HG03108 (cell line): Measurements from ENCODE around the gene TEX101.
"Not testable (repeated sequence)": the region's sequence is repeated elsewhere in the genome, so short reads cannot be mapped to it uniquely, and the experiment has no call there.

ENCODE experiments used
- ATAC-seq: cut with Tn5 transposase; IDR thresholded peaks from one replicate; pipeline ENCODE4 v1.9.1; 2021; ENCODE audit warnings: moderate library complexity; ENCODE audit not compliant: unreplicated experiment

TEX101 gene

DNA sequence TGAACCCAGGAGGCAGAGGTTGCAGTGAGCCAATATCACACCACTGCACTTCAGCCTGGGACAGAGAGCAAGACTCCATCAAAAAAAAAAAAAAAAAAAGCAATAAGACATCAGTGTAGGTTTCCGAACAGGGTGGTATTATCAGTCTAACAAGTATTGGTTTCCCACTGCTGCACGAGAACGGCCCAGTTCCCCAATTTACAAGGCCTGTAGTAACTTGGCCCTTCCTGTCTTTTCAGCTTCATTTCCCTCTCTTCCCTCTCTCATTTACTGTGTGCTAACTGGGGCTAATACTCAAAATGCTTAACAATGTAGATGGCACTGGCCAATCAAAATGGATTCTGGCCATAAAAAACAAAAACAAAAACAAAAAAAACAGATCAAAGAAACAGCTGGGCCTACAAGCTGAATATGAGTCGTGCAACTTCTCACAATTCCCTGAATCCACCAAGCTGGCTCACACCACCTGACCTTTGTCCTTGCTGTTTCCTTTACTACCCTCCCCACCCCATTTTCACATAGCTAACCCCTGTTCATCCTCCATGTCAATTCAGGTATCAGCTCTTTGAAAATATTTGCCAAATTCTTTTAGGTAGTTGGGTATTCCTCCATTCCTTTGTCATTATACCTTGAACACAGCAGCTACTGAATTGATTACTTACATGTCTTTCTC is 2.4 kb downstream of the TEX101 start:
- no peak for ATAC-seq

DNA sequence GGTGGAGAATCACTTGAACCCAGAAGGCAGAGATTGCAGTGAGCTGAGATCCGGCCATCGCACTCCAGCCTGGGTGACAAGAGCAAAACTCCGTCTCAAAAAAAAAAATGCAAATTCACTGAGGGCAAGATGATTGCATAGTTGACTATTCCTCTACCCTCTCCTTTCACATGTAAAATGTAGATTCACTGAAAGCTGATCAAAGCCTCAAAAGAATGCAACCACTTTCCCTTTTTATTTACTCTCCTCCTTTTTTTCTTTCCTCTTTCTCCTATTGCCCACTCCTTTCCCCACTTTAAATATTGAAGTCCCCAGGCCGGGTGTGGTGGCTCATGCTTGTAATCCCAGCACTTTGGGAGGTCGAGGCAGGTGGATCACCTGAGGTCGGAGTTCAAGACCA is 6.3 kb downstream of the TEX101 start:
- ATAC-seq = no peak

DNA sequence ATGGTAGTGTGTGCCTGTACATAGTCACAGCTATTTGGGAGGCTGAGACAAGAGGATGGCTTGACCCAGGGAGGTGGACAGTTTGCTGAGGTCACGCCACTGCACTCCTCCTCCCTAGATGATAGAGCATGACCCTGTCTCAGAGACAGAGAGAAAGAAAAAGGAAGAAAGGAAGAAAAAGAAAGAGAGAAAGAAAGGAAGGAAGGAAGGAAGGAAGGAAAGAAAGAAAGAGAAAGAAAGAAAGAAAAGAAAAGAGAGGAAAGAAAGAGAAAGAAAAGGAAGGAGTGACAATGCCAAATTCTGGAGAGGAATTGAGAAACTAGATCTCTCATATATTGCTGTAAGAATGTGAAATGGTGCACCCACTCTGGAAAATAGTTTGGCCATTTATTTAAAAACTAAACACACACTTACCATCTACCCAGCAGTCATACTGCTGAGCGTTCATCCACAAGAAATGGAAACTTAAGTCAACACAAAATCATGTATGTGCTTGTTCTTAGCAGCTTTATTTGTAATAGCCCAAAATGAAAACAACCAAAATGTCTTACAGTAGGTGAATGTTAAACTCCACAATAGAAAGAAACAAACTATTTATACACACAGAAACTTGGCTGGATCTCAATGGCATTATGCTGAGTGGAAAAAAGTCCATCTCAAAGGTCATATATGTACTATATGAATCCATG is 7.5 kb downstream of the TEX101 start:
- no peak for ATAC-seq

DNA sequence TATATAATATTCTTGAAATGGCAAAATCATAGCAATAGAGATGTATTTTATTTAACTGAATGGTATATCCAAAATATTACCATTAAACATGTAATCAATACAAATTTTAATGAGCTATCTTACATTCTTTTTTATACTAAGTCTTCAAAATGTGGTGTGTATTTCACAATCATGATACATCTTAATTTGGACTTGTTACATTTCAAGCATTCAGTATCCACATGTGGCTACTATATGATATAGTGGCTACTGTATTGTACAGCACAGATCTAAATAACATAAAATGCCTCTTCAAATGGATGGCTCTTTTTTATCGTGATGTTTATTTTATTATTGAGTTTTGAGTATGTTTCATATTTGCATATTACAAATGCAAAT is 8.0 kb downstream of the TEX101 start:
- ATAC-seq = no peak

DNA sequence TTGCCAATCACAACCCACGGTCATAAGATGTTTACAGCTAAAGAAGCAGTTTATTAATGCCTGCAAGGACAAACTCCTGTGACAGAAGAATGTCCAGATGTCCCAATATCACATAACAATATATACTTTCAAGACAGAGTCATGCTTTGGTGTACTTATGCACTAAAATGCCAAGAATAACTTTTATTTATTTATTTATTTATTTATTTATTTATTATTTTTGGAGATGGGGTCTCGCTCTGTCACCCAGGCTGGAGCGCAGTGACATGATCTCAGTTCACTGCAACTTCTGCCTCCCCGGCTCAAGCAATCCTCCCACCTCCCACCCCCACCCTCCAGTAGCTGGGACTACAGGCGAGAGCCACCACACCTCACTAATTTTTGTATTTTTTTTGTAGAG is 9.1 kb downstream of the TEX101 start:
- ATAC-seq = no peak

DNA sequence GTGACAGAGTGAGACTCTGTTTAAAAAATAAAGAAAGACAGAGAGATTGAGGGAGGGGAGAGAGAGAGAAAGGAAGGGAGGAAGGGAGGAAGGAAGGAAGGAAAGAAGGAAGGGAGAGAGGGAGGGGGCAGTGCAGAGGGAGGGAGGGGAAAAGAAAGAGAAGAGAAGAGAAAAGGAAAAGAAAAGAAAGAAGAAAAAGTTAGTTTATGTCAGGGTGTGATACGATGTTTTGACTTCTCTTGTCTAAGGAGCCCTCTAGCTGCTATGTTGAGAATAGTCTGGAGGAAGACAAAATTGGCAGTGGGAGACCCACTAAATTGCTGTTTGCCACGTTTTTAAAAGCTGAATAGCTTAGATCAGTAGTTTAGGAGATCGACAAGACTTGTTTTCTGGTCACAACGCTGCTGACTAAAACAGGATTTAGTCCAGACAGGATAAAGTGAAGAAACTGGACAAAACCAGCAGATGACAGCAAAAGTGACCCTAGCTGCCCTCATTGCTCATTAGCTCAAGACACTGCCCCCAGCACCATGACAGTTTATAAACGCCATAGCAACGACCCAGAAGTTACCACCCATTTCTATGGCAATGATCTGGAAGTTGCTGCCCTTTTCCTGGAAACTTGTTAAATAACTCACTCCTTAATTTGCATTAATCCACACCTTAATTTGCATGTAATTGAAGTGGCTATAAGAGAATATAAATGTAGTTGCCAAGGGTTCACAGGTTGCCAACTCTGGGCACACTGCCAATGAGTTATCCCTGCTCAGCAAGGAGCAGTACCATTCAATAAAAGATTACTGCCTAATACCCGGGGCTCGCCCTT is 11.1 kb downstream of the TEX101 start:
- ATAC-seq = no peak

DNA sequence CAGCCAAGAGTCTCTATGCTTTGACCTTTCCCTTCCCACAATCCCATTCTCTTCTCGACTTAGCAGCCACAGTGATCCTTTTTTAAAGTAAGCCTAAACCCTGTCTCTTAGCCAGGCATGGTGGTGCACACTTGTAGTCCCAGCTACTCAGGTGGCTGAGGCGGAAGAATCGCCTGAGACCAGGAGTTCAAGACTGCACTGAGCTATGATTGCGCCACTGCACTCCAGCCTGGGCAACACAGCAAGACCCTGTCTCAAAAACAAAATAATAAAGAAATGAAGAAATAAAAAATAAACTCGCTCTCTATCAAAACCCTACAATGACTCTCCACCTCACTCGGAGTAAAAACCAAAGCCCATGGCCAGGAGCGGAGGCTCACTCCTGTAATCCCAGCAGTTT is 14.7 kb downstream of the TEX101 start:
- ATAC-seq = no peak

DNA sequence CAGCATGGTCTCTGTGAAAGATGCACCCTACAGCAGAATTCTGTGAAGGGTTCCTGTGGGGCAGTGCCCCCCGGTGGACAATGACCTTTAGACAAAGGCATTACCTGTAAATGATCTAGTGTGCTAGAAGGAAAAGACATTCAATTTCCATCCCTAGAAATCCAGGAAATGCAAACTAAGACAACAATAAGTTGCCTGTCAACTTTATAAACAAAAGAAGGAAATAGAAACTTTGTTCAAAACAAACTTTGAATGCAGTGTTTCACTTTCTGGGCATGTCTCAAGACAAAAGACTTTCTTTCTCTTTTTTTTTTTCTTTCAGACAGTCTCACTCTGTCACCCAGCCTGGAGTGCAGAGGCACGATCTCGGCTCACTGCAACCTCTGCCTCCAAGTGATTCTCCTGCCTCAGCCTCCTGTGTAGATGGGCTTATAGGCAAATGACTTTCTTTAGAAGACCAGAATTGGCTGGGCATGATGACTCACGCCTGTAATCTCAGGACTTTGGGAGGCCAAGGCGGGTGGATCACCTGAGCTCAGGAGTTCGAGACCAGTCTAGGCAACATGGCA is 15.5 kb downstream of the TEX101 start:
- no peak for ATAC-seq

DNA sequence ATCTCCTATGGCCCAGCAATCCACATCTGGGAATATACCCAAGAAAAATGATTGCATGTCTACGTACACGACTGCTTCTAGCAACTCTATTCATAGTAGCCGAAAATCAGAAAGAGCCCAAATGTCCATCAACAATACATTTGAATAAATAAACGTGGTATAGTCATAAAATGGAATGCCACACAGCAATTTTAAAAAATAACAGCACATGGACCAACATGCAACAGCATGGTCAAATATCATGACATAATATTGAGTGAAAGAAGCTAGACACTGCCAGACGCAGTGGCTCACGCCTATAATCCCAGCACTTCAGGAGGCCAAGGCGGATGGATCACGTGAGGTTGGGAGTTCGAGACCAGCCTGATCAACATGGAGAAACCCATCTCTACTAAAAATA is 16.3 kb downstream of the TEX101 start:
- ATAC-seq = no peak

DNA sequence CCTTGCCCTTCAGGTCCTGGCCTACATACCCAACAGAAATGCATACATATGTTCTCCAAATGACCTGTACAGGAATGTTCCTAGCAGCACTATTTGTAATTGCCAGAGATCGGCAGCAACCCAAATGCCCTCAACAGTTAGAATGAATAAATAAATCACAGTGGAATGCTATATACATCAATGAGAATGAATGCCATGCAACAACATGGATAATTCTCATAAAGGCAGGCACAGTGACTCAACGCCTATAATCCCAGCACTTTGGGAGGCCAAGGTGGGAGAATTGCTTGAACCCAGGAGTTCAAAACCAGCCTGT is 18.6 kb downstream of the TEX101 start:
- no peak for ATAC-seq

DNA sequence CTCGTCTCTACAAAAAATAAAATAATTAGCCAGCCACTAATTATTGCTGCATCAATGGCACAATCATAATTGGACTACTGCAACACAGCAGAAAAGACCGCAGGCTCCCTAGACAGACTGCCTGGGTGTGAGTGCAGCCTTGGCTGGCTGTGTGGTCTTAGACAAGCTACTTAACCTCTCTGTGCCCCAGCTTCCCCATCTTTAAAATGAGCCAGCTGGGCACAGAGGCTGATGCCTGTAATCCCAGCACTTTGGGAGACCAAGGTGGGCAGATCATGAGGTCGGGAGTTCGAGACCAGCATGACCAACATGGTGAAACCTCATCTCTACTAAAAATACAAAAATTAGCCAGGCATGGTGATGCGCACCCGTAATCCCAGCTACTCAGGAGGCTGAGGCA is 19.0 kb downstream of the TEX101 start:
- no peak for ATAC-seq

DNA sequence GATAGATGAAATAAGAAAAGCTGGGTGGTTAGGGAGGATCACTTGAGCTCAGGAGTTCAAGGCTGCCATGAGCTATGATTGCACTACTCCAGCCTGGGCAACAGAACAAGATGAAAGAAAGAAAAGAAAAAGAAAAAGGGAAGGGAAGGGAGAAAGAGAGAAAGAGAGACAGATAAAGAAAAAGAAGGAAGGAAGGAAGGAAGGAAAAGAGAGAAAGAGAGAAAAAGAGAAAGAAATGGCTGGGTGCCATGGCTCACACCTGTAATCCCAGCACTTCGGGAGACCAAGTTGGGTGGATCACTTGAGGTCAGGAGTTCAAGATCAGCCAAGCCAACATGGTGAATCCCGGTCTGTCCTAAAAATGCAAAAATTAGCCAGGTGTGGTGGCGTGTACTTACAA is 21.1 kb downstream of the TEX101 start:
- ATAC-seq = no peak

DNA sequence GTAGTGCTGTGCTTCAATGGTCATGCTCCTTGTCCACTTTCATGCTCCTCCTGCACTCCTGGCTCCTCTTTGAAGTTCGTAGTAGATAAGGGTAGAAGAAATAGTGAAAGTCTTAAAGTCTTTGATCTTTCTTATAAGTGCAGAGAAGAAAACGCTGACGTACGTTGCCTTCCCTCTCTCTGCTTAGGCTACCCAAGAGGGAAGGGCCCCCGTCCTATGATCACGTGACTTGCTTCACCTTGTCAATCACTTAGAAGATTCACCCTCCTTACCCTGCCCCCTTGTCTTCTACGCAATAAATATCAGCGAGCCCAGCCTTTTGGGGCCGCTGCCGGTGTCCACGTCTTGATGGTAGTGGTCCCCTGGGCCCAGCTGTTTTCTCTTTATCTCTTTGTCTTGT is 22.6 kb downstream of the TEX101 start:
- not testable (repeated sequence) for ATAC-seq

DNA sequence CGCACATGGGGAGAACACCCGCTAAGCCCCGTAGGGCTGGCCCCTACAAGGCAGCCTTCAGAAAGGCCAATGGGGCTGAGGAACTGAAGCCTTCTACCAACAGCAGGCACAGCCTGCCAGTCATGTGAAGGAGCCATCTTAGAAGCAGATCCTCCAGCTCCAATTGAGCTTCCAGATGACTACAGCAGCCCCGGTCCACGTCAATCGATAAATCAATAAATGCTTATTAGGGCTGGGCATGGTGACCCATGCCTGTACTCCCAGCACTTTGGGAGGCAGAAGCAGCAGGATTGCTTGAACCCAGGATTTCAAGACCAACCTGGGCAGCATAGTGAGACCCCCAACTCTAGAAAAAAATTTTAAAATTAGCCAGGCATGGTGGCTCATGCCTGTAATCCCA is 23.0 kb downstream of the TEX101 start:
- no peak for ATAC-seq

DNA sequence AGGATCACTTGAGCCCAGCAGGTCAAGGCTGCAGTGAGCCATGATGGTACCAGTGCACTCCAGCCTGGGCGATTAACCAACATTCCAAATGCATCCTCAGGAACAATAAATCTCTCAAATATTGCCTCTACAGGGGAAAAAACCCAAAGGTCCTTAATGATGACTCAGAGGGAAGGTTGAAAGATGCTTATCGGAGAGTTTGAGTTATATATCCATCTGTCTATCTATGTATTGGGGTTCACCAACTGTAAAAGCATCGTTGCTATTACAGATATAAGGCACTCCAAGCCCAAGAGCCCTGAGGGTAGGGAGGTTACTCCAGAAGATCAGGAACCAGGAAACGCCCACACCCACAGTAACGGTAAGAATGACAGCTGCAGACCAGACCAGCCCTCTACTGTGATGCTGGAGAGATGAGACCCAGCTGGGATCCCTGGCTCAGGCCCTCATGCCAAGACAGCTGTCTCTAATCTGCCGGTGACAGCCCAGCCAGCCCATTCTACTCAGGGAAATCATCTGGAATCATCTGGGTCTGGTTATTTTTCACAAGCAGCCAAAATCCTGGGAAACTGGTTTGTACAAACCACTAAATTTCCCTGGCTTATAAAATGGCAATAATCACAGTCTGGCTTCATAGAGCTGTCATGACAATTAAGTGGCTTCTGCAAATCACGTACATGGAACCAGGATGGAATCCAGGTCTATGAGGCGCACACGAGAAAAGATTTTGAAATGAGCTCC is 23.8 kb downstream of the TEX101 start:
- ATAC-seq = no peak

DNA sequence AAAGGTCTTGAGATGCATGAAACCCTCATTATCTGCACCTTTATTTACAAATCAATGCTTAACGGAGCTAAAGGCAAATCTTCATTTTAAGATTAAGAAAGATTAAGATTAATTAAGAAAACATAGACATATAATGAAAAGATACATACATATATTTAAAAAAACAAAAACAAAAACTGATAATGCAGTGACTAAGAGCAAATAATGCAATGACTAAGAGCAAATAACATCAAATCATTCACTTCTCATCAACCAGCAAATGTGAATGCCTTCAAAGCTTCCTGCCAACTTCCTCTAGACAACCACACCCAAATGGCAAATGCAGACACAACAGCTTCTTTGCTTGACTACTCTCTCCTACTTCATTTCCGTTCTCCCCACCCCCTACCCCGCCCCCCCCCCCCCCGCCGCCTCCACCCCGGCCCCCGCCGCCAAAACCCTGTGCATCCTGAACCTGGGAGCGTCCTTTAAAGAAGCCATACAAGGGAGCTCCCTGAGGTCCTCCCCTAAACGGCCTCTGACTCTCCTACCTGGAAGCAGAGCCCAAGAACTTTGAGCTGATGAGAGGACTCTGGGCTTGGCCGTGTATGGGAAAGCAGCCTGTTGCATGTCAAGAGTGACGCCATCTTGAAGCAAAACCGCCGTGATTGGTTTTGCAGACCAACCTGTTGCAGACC is 24.5 kb downstream of the TEX101 start:
- no peak for ATAC-seq

DNA sequence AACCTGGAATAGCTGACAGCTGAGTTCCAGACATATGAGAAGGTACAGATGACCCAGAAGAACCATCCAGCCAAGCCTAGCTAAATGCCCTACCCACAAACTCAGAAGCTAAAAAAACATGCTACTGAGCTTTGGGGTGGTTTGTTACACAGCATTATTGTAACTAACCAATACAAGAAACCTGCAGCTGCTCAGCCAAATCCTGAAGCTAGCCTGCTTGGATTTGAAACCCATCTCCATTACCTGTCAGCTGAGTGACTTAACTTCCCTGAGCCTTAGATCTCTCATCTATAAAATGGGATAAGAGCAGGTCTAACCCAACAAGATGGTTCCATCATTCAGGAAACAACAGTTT is 25.0 kb downstream of the TEX101 start:
- ATAC-seq = no peak

DNA sequence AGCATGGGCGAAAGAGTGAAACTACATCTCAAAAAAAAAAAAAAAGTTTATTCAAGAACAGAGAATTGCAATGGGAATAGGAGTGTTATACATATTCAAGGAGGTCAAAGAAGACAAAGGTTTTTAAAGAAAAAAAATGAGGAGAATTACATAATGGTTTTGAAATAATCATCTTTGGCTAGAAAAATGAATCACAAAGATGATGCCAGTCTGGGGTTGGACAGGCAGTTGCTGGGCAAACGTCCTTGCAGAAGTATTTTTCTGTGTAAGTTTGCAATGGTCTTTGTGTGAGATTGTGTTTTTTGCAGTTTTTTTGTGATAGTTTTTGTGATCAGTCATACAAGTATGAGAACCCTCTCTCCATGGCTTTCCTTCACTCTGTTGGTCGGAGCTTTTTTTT is 27.0 kb downstream of the TEX101 start:
- ATAC-seq = no peak

DNA sequence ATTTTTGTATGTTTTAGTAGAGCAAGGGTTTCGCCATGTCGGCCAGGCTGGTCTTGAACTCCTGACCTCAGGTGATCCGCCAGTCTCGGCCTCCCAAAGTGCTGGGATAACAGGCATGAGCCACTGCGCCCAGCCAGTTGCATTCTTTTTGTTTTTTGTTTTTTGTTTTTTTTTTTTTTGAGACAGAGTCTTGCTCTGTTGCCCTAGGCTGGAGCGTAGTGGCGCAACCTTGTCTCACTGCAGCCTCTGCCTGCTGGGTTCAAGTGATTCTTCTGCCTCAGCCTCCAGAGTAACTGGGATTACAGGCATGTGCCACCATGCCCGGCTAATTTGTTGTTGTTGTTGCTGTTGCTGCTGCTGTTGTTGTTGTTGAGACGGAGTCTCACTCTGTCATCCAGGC is 29.4 kb downstream of the TEX101 start:
- not testable (repeated sequence) for ATAC-seq

DNA sequence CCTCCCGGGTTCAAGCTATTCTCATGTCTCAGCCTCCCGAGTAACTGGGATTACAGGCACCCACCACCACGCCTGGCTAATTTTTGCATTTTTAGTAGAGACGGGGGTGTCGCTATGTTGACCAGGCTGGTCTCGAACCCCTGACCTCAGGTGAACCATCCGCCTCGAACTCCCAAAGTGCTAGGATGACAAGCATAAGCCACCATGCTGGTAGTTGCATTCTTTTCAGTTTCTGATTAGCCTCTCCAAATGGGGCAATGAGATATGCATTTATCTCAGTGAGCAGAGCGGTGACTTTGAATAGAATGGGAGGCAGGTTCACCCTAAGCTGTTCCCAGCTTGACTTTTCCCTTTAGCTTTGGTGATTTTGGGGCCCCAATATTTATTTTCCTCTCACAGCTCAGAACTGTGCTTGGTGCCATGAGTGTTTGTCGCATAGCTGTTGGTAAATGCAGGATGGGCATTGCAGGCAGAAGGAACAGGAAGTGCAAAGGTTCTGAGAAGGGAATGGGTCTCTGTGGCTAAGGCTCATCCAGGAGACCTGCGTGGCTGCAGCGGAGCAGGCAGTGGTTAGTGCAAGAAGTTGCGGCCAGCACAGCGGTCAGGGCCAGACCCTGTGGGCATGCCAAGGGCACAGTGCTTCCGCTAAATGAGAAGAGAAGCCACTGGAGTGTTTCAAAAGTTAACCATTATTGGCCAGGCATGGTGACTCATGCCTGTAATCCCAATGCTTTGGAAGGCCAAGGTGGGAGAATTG is 30.0 kb downstream of the TEX101 start:
- no peak for ATAC-seq
